RCC 7860 (cell line): ENCODE results near the gene SLC25A27.

Experiments used
- DNase-seq: peaks from one replicate; pipeline ENCODE4 v3.0.0-alpha.2; 2015; ENCODE audit warnings: low spot score
- FAIRE-seq: peaks from 2 replicates; lab custom pipeline; 2012; peaks lifted over from hg19 to GRCh38; lab: Jason Lieb, UNC

The SLC25A27 gene

GRCh38 chr6:46704562-46704961, 51.8 kb downstream of the SLC25A27 start:
- FAIRE-seq (no peak), DNase-seq (no peak)

GRCh38 chr6:46706464-46706863, 53.7 kb downstream of the SLC25A27 start:
- FAIRE-seq (no peak), DNase-seq (no peak)

GRCh38 chr6:46711491-46711890, 58.7 kb downstream of the SLC25A27 start:
- DNase-seq (no peak), FAIRE-seq (no peak)

GRCh38 chr6:46715141-46715540, 62.4 kb downstream of the SLC25A27 start:
- FAIRE-seq (no peak), DNase-seq (no peak)

GRCh38 chr6:46719099-46719498, 66.3 kb downstream of the SLC25A27 start:
- DNase-seq: no peak
- no peak for FAIRE-seq

- DNase-seq (no peak), FAIRE-seq (no peak)
Measured at GRCh38 chr6:46720401-46720800, 67.6 kb downstream of the SLC25A27 start.
